ENCODE data around the gene RCOR1. TPM values are rescaled to one million over a fixed set of nuclear protein-coding genes. Genes with fewer than 3 reads are reported as not detected.

Gene RCOR1
- total RNA-seq, 3 donors from 2014 or later (not counting 1 experiment from before 2014, with no cell fraction given), result 20.3 to 36.5 (median 21.8) TPM

DNA sequence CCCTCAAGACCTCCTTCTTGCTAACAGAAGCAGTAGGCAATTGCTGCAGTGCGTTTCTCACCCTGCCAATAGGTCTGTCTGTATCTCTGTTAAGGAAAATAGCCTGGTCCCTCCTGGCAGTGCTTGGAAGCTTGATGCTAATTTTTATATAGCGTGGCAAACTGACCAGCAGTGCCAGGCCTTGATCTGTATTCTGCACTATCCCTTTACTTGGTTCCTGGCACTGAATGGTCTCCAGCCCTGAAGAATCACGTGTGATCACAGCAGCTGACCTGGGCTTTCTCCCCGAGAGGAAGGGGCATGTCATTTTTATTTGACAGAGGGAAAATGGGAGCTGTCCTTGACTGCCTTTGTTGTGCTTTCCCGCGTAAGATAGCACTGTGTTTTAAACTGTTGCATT, 136.1 kb downstream of the RCOR1 start:
- Histone ChIP-seq H3K9me3 (ENCODE audit: control insufficient read depth, insufficient read depth, low read length) (no peaks in the 10 kb centered on the region), H3K4me1 (ENCODE audit: control insufficient read depth, insufficient read depth, low read length) (no peaks in the 10 kb centered on the region), H3K27me3 (ENCODE audit: control insufficient read depth, insufficient read depth, low read length) (no peaks in the 10 kb centered on the region), H3K27ac (ENCODE audit: low read length) (no peak overlapping the region), H3K36me3 (ENCODE audit: control insufficient read depth, insufficient read depth, low read length) (peaks cover 38% of the 10 kb centered on the region), H3K4me3 (ENCODE audit: low read length) (no peak overlapping the region)
- Mint-ChIP-seq H3K4me3 (no peak overlapping the region), H3K4me1 (no peaks in the 10 kb centered on the region), H3K27me3 (ENCODE audit: low read depth in 2 of 2) (no peaks in the 10 kb centered on the region), H3K27ac (no peak overlapping the region), H3K9me3 (no peaks in the 10 kb centered on the region), H3K36me3 (peaks cover 14% of the 10 kb centered on the region)
- TF ChIP-seq, protein P1, sequence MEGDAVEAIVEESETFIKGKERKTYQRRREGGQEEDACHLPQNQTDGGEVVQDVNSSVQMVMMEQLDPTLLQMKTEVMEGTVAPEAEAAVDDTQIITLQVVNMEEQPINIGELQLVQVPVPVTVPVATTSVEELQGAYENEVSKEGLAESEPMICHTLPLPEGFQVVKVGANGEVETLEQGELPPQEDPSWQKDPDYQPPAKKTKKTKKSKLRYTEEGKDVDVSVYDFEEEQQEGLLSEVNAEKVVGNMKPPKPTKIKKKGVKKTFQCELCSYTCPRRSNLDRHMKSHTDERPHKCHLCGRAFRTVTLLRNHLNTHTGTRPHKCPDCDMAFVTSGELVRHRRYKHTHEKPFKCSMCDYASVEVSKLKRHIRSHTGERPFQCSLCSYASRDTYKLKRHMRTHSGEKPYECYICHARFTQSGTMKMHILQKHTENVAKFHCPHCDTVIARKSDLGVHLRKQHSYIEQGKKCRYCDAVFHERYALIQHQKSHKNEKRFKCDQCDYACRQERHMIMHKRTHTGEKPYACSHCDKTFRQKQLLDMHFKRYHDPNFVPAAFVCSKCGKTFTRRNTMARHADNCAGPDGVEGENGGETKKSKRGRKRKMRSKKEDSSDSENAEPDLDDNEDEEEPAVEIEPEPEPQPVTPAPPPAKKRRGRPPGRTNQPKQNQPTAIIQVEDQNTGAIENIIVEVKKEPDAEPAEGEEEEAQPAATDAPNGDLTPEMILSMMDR (IDR thresholded peaks at IDR 0.05), result no peak
- ATAC-seq (no peak), DNase-seq (no peak)
- intact Hi-C loops (cut with micrococcal nuclease), result no loop called here
- WGBS (ENCODE audit: insufficient coverage), result 96% methylated on average over 6 of the region's 6 CpGs

DNA sequence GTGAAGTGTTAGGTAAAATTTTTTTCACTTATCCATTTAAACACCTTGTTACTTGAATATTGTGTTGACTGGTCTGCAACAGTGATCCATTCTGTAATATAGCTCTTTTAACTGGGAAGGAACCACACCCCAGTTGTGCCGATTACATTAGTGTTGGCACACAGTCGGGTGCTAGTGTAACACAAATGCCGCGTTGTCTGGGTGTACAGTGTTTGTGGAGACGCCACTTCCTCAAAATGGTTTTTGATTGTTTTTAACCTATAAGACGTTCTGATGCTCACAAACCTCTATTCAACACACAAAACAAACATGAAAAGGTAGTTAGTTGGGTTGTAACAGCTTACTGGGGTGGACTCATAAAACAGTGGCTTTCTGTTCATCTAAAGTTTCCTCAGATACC, 136.8 kb downstream of the RCOR1 start:
- H3K36me3 ChIP-seq (ENCODE audit: control insufficient read depth, insufficient read depth, low read length), result peaks cover 33% of the 10 kb centered on the region
- no peaks in the 10 kb centered on the region for H3K27me3 Mint-ChIP-seq (ENCODE audit: low read depth in 2 of 2)
- peaks cover 14% of the 10 kb centered on the region for H3K36me3 Mint-ChIP-seq
- TF ChIP-seq, protein P1 (IDR thresholded peaks at IDR 0.05), result no peak
- no peaks in the 10 kb centered on the region for H3K9me3 ChIP-seq (ENCODE audit: control insufficient read depth, insufficient read depth, low read length)
- no peak for DNase-seq
- no peak overlapping the region for H3K27ac Mint-ChIP-seq
- no peaks in the 10 kb centered on the region for H3K4me1 Mint-ChIP-seq
- H3K27ac ChIP-seq (ENCODE audit: low read length), result no peak overlapping the region
- no peak overlapping the region for H3K4me3 Mint-ChIP-seq
- 81% methylated on average over 5 of the region's 6 CpGs for WGBS (ENCODE audit: insufficient coverage)
- no peak for ATAC-seq
- H3K4me3 ChIP-seq (ENCODE audit: low read length), result no peak overlapping the region
- no peaks in the 10 kb centered on the region for H3K27me3 ChIP-seq (ENCODE audit: control insufficient read depth, insufficient read depth, low read length)
- intact Hi-C loops (cut with micrococcal nuclease), result no loop called here
- no peaks in the 10 kb centered on the region for H3K9me3 Mint-ChIP-seq
- no peaks in the 10 kb centered on the region for H3K4me1 ChIP-seq (ENCODE audit: control insufficient read depth, insufficient read depth, low read length)

DNA sequence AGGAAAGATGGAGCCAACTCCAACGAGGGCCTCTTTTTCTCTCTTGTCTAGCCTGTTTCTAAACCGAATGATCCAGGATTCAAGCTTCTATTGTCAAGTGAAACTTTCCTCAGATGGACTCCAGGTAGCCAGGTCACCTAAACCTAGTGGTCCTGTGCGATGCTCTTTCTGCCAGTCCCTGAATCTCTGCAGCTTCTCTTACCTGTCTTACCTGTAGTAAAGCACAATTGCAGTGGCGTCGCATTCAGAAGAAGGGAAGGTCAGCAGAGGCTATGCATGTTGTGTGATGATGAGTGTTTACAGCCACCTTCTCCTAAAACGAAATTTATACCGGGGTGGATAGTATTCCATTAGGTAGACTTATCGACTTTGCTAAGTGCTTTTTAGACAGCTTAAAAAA, 137.4 kb downstream of the RCOR1 start:
- no peaks in the 10 kb centered on the region for H3K9me3 ChIP-seq (ENCODE audit: control insufficient read depth, insufficient read depth, low read length)
- H3K27ac ChIP-seq (ENCODE audit: low read length), result no peak overlapping the region
- TF ChIP-seq, protein P1 (IDR thresholded peaks at IDR 0.05), result no peak
- H3K27me3 ChIP-seq (ENCODE audit: control insufficient read depth, insufficient read depth, low read length), result no peaks in the 10 kb centered on the region
- intact Hi-C loops (cut with micrococcal nuclease), result no loop called here
- no peaks in the 10 kb centered on the region for H3K9me3 Mint-ChIP-seq
- H3K4me1 ChIP-seq (ENCODE audit: control insufficient read depth, insufficient read depth, low read length), result no peaks in the 10 kb centered on the region
- no peak for DNase-seq
- ATAC-seq, result no peak
- no peak overlapping the region for H3K27ac Mint-ChIP-seq
- H3K36me3 Mint-ChIP-seq, result peaks cover 14% of the 10 kb centered on the region
- 97% methylated on average over 8 of the region's 8 CpGs for WGBS (ENCODE audit: insufficient coverage)
- no peak overlapping the region for H3K4me3 ChIP-seq (ENCODE audit: low read length)
- H3K4me1 Mint-ChIP-seq, result no peaks in the 10 kb centered on the region
- H3K4me3 Mint-ChIP-seq, result no peak overlapping the region
- peaks cover 31% of the 10 kb centered on the region for H3K36me3 ChIP-seq (ENCODE audit: control insufficient read depth, insufficient read depth, low read length)
- no peaks in the 10 kb centered on the region for H3K27me3 Mint-ChIP-seq (ENCODE audit: low read depth in 2 of 2)

DNA sequence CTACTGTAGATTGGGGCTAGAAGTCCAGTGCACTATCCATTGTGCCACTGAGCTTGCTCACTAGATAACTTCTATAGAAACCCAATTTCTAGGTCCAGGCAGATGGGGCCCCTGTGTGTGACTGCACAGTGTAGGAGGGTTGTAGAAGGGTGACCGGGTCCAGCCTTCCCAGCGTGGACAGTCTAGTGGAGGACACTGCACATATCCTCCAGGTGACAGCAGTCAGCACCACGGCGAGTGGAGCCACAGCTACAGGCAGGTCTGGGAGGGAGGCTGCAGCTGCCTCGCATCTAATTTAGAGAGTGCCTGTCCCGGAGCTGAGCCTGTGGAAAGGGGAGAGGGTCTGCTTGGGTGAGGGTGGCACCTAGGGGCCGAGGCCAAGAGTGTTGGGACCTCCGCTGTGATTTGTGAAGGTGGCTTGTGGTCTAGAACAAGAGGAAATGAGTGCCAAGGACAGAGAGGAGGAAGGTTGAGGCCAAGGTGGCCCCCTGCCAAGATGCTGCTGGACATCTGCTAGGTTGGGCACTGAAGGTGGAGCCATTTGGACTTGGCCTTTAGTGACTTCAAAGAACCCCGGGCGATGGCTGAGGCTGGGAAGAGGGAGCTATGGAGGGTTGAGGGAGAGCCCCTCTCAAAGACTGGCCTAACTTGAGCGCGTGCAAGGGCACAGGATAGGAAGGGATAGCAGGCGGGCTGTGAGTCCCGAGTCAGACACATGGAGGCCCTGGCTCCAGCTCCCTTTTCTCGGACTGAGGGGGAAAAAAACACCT, 138.8 kb downstream of the RCOR1 start:
- Mint-ChIP-seq H3K27ac (no peak overlapping the region), H3K27me3 (ENCODE audit: low read depth in 2 of 2) (no peaks in the 10 kb centered on the region), H3K9me3 (no peaks in the 10 kb centered on the region), H3K36me3 (peaks cover 14% of the 10 kb centered on the region), H3K4me3 (no peak overlapping the region), H3K4me1 (no peaks in the 10 kb centered on the region)
- WGBS (ENCODE audit: insufficient coverage), result 96% methylated on average over 15 of the region's 15 CpGs
- H3K4me1 ChIP-seq (ENCODE audit: control insufficient read depth, insufficient read depth, low read length), result no peaks in the 10 kb centered on the region
- ATAC-seq (no peak), DNase-seq (no peak)
- intact Hi-C loops (cut with micrococcal nuclease), result no loop called here
- H3K27ac ChIP-seq (ENCODE audit: low read length), result no peak overlapping the region
- H3K4me3 ChIP-seq (ENCODE audit: low read length), result no peak overlapping the region
- TF ChIP-seq, protein P1 (IDR thresholded peaks at IDR 0.05), result no peak
- H3K27me3 ChIP-seq (ENCODE audit: control insufficient read depth, insufficient read depth, low read length), result no peaks in the 10 kb centered on the region
- no peaks in the 10 kb centered on the region for H3K9me3 ChIP-seq (ENCODE audit: control insufficient read depth, insufficient read depth, low read length)
- peaks cover 26% of the 10 kb centered on the region for H3K36me3 ChIP-seq (ENCODE audit: control insufficient read depth, insufficient read depth, low read length)

All from natural killer cell (primary cell).